WTC11 (cell line): ENCODE measurements around the gene FBXL13.
"Not testable (repeated sequence)": the region's sequence is repeated elsewhere in the genome, so short reads cannot be mapped to it uniquely, and the experiment has no call there.

Experiments used
- CREM ChIP-seq: sonication (generic); formaldehyde crosslinking; IDR thresholded peaks from 2 replicates; pipeline ENCODE4 v1.8.1; 2022; ENCODE audit warnings: mild to moderate bottlenecking, missing genetic modification reagents, moderate library complexity
- CTCF ChIP-seq: fragments of 200-600 bp; IDR thresholded peaks from 2 replicates; pipeline ENCODE4 v1.8.0; 2022; ENCODE audit warnings: antibody characterized with exemption
- MAX ChIP-seq: sonication (generic); formaldehyde crosslinking; IDR thresholded peaks from 2 replicates; pipeline ENCODE4 v1.8.0; 2022; ENCODE audit warnings: mild to moderate bottlenecking, missing genetic modification reagents
- MXD4 ChIP-seq: fragments of 250-450 bp; sonication (Bioruptor Pico); IDR thresholded peaks from 2 replicates; pipeline ENCODE4 v1.8.0; 2021; ENCODE audit warnings: mild to moderate bottlenecking, moderate library complexity, borderline replicate concordance

- not testable (repeated sequence) for TF ChIP-seq MXD4 (CRISPR knock-in tag); CREM (CRISPR knock-in tag); MAX; CTCF
These were observed 282.8 kb downstream of the FBXL13 start for GRCh38 chr7:102791831-102792230.
